Measurements from ENCODE around the gene HPS3. TPM values are rescaled to one million over a fixed set of nuclear protein-coding genes. Genes with fewer than 3 reads are reported as not detected.
A peak's percentile ranks its signal among the peaks of the same experiment; 100 is the strongest.

HPS3 gene
- total and polyA plus RNA-seq, 2 experiments from 2014 or later, result 13.0 to 13.3 TPM

DNA sequence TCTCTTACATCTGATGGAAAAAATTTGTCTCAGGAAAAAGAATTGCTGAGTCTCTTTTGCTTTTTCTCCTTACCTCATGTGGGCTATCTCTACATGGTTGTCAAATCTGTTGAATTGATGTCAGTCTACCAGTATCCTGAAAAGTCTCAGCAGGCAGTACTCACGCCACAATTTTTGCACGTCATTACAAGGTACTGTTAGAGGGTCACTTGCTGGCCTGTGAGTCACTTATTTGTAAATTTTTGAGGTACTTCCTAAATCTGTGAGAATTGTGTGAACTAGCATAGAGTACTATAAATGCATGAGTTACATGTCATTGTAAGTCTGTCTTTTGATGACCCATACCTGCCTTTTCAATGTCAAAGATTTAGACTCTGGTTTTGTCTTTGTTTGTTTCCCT is 15.9 kb downstream of the HPS3 start:
- TF ChIP-seq, protein P1, sequence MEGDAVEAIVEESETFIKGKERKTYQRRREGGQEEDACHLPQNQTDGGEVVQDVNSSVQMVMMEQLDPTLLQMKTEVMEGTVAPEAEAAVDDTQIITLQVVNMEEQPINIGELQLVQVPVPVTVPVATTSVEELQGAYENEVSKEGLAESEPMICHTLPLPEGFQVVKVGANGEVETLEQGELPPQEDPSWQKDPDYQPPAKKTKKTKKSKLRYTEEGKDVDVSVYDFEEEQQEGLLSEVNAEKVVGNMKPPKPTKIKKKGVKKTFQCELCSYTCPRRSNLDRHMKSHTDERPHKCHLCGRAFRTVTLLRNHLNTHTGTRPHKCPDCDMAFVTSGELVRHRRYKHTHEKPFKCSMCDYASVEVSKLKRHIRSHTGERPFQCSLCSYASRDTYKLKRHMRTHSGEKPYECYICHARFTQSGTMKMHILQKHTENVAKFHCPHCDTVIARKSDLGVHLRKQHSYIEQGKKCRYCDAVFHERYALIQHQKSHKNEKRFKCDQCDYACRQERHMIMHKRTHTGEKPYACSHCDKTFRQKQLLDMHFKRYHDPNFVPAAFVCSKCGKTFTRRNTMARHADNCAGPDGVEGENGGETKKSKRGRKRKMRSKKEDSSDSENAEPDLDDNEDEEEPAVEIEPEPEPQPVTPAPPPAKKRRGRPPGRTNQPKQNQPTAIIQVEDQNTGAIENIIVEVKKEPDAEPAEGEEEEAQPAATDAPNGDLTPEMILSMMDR (IDR thresholded peaks at IDR 0.05; ENCODE audit: low read depth, low read length), result no peak
- no peak overlapping the region for H3K4me3 ChIP-seq
- H3K36me3 ChIP-seq, result no peaks in the 10 kb centered on the region
- no peaks in the 10 kb centered on the region for H3K4me1 ChIP-seq (ENCODE audit: low read depth)
- no peak overlapping the region for H3K27ac ChIP-seq
- no peaks in the 10 kb centered on the region for H3K9me3 ChIP-seq (ENCODE audit: low read depth)
- no peaks in the 10 kb centered on the region for H3K27me3 ChIP-seq
- no peak for DNase-seq (ENCODE audit: low read depth in 1 of 2, low spot score in 1 of 2)

DNA sequence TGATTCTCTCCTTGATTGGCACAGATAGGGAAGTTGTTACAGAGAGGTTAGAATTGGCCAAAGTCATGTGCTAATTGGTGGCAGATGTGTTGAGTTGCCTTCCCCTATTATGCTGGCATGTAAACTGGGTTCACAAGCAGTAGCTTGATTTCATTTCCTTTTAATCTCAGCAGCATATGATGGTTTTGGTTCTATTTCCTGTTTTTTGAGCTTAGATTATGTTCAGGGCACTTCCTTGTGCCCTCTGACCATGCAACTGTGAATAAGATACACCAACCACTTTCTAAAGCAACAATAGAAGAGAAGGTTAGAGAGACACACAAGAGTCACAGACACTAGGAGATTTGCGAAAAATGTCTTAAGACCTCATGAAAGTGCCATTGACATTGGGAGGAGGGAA is 16.5 kb downstream of the HPS3 start:
- Histone ChIP-seq H3K36me3 (no peaks in the 10 kb centered on the region), H3K27me3 (no peaks in the 10 kb centered on the region), H3K4me1 (ENCODE audit: low read depth) (no peaks in the 10 kb centered on the region), H3K9me3 (ENCODE audit: low read depth) (no peaks in the 10 kb centered on the region), H3K27ac (no peak overlapping the region), H3K4me3 (no peak overlapping the region)
- no peak for DNase-seq (ENCODE audit: low read depth in 1 of 2, low spot score in 1 of 2)
- TF ChIP-seq, protein P1 (IDR thresholded peaks at IDR 0.05; ENCODE audit: low read depth, low read length), result no peak

DNA sequence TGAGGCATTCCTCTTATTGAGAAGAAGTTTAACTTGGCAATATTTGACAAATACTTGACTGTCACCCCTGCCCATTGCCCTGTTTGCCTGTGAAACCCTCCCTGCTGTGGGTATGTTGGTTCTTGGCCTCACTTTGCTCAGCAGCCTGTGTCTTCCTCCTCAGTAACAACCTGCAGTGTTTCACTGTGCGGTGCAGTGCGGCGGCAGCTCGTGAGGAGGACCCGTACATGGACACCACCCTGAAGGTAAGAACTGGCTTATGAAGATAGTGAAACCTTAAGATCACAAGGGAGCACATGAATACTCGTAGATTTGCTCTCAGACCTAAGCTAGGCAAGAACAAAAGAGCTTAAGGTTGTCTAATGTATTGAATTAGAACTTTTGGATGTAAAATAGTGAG is 21.0 kb downstream of the HPS3 start:
- no peak for DNase-seq (ENCODE audit: low read depth in 1 of 2, low spot score in 1 of 2)
- Histone ChIP-seq H3K27me3 (no peaks in the 10 kb centered on the region), H3K4me3 (no peak overlapping the region), H3K27ac (no peak overlapping the region), H3K4me1 (ENCODE audit: low read depth) (no peaks in the 10 kb centered on the region), H3K36me3 (no peaks in the 10 kb centered on the region), H3K9me3 (ENCODE audit: low read depth) (no peaks in the 10 kb centered on the region)
- TF ChIP-seq, protein P1 (IDR thresholded peaks at IDR 0.05; ENCODE audit: low read depth, low read length), result no peak

DNA sequence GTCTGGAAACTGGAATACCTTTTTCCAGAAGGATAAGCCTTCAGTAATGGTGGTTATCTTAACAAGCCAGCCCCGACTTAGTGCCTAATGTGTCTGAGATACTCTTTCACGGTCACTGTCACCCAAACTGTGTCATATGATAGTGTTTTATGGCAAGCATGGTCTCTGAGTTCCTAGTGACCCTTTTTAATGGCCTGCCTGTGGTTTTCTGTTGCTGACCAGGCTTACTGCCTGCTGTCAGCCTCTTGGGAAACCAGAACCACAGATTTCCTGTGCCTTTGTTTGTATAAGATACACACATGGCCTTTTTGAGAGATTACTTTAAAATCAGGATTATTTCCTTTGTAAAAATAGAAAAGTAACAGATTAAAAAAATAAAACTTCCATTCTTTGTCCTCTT is 22.4 kb downstream of the HPS3 start:
- Histone ChIP-seq H3K4me3 (no peak overlapping the region), H3K9me3 (ENCODE audit: low read depth) (no peaks in the 10 kb centered on the region), H3K27ac (no peak overlapping the region), H3K36me3 (no peaks in the 10 kb centered on the region), H3K4me1 (ENCODE audit: low read depth) (no peaks in the 10 kb centered on the region), H3K27me3 (no peaks in the 10 kb centered on the region)
- TF ChIP-seq, protein P1 (IDR thresholded peaks at IDR 0.05; ENCODE audit: low read depth, low read length), result no peak
- DNase-seq (ENCODE audit: low read depth in 1 of 2, low spot score in 1 of 2), result peak in 1 of 2 donors; percentile 68

DNA sequence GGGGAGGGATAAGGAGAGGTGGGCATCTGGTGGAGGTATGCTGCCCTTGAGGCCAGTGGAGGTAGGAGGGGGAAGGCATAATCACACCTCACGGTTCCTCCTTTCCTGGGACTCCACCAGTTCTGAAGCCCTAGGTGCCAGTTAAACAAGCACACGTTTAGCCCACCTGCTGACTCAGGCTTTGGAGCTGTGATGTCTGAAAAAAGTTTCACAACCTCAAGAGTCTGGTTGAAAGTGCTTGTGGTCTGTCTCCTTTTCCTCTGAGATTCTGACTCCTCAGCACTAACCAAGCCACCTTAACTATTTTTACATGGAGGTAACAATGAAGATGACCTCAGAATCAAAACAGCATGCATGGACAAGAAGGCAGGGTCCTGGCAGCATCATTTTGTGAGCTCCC is 23.0 kb downstream of the HPS3 start:
- Histone ChIP-seq H3K36me3 (no peaks in the 10 kb centered on the region), H3K4me1 (ENCODE audit: low read depth) (no peaks in the 10 kb centered on the region), H3K4me3 (no peak overlapping the region), H3K9me3 (ENCODE audit: low read depth) (no peaks in the 10 kb centered on the region), H3K27ac (no peak overlapping the region), H3K27me3 (no peaks in the 10 kb centered on the region)
- TF ChIP-seq, protein P1 (IDR thresholded peaks at IDR 0.05; ENCODE audit: low read depth, low read length), result no peak
- peak in 1 of 2 donors; percentile 62 for DNase-seq (ENCODE audit: low read depth in 1 of 2, low spot score in 1 of 2)

DNA sequence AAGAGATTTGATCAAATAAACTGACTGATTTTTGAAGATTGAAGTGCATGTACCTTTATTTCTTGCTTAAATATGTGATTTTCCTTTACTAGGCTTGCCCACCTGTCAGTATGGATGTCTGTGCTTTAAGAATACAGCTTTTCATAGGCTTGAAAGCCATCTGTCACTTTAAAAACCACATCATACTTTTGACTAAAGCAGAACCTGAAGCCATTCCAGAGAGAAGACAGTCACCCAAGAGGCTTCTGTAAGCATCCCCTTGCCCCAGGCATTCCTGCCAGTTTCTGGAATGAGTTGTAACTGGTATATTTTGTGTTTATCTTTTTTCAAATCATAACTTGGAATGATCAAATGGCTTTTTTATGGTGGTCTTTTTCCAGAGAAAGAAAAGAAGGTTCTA is 24.0 kb downstream of the HPS3 start:
- H3K9me3 ChIP-seq (ENCODE audit: low read depth), result no peaks in the 10 kb centered on the region
- TF ChIP-seq, protein P1 (IDR thresholded peaks at IDR 0.05; ENCODE audit: low read depth, low read length), result no peak
- no peak overlapping the region for H3K4me3 ChIP-seq
- H3K36me3 ChIP-seq, result peaks cover 3% of the 10 kb centered on the region
- no peaks in the 10 kb centered on the region for H3K27me3 ChIP-seq
- H3K4me1 ChIP-seq (ENCODE audit: low read depth), result no peaks in the 10 kb centered on the region
- DNase-seq (ENCODE audit: low read depth in 1 of 2, low spot score in 1 of 2), result no peak
- no peak overlapping the region for H3K27ac ChIP-seq
